GM21619 (cell line): ENCODE data around the gene PLCZ1.
"Not testable (repeated sequence)": the region's sequence is repeated elsewhere in the genome, so short reads cannot be mapped to it uniquely, and the experiment has no call there.

Experiments used
- ATAC-seq: cut with Tn5 transposase; IDR thresholded peaks from one replicate; pipeline ENCODE4 v1.9.1; 2021; ENCODE audit not compliant: unreplicated experiment

The PLCZ1 gene

GRCh38 chr12:18703911-18704310 is 33.9 kb downstream of the PLCZ1 start:
- no peak for ATAC-seq

DNA sequence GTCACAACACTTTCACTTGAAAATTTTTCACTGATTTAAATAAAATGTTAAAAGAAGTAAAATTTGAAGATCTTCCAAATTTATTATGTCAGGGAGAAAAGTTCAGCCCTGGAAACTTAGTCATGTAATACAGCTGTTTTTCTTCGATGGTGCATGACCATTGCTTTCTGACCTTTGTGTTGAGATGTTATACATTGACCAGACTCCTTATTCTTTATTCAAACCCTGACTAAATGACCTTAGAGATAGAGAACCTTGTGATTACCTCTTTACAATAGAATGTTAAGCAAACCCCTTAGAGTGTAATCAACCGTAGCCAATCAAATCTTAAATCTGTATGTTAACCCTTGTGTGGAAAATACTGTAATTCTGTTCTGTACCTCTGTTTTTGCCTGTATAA is 34.5 kb downstream of the PLCZ1 start:
- no peak for ATAC-seq

DNA sequence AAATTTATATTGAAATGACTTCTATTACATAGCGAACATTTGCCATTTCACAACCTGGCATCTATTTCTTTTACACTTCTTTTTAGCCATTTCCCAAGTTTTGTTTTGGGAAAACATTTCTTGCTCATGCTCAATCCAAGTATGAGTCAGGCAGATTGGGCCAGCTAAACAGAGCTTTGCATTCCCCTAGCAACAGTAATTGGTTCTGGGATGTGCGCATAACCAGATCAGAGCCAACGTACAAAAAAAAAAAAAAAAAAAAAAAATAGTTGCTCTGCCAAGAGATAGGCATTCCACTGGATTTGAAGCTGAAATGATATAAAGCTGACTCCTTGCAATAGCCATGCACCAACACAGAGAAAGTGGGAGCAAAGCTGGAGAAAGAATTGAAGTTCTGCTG is 37.5 kb downstream of the PLCZ1 start:
- ATAC-seq, result no peak

GRCh38 chr12:18696971-18697602 is 40.7 kb downstream of the PLCZ1 start:
- ATAC-seq, result no peak

GRCh38 chr12:18693986-18694385 is 43.8 kb downstream of the PLCZ1 start:
- not testable (repeated sequence) for ATAC-seq

GRCh38 chr12:18690653-18691052 is 47.2 kb downstream of the PLCZ1 start:
- ATAC-seq, result no peak

GRCh38 chr12:18689771-18690170 is 48.0 kb downstream of the PLCZ1 start:
- no peak for ATAC-seq

DNA sequence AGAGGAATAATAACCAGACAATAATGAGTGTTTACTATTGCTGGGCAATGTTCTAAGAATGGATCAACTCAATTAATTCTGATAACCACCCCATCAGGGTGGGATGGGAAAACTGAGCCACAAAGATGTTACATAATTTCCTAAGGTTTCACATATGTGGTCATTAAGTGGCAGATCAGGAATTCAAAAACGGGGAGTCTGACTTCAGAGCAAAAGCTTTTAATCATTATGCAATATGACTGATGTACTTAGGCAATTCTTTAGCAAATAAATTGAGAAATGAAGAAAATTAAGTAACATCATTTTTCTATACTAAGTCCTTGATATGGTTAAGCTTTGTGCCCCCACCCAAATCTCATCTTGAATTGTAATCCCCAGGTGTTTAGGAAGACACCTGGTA is 53.4 kb downstream of the PLCZ1 start:
- no peak for ATAC-seq

DNA sequence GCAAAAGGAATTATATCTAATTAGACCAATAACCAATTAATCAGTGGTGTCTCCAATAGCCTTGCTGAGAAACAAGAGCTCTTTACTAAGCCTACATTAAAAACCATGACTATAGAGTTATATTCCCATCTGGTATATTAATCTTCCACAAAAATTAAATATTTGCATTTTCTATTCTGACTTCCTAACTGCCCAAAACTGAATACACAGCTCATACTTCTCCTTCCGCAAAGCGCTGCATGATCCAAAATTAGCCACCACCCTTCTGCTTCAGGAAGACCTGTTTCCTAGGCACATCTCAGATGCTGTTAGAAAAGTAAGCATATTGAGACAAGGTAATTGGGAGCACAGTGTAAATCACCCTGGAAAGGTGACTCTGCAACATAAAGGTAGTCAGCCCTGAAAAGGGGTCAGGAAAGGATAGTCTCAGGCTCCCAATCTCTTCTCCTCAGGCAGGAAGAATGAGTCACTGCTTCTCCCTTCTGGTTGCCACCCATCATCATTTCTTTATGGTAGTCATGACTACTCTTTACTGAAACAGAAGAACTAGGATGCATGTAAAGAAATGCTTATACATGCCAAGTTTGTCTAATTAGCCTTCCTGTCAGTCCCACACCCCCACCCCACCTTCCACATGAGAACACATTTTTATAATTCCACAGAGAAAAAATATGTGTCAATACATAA is 54.3 kb downstream of the PLCZ1 start:
- no peak for ATAC-seq

GRCh38 chr12:18681818-18682217 is 56.0 kb downstream of the PLCZ1 start:
- no peak for ATAC-seq

GRCh38 chr12:18676996-18677588 is 60.7 kb downstream of the PLCZ1 start:
- ATAC-seq, result no peak

- no peak for ATAC-seq
These were observed 61.7 kb downstream of the PLCZ1 start for GRCh38 chr12:18676141-18676540.

DNA sequence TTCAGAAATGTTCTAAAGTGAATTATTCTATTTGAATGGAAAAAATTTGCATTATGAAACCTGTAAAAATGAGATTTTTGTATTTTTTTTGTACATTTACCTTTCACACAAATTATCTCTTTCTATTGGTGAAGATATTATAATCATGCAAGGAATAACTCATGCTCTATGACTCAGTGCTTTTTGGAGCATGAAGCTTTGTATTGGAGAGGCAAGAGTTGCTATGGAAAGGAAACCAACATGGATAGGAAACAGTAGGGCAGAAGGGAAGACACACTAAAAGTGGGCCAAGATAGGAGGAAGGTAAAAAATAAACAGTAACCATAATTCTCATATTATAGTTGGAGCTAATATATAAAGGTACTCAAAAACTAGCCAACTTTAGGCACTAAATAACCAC is 79.0 kb downstream of the PLCZ1 start:
- no peak for ATAC-seq

DNA sequence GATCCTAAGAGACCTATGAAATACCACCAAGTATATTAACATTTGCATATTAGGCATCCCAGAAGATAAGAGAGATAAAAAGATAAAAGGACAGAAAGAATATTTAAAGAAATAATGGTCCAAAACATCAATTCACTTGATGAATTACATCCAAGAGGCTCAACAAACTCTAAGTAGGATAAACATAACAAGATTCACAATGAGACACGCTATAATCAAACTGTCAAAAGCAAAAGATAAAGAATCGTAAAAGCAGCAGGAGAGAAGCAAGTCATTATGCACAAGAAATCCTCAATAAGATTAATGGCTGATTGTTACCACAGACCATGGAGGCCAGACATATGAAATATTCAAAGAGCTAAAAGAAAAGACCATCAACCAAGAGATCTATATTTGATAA is 79.6 kb downstream of the PLCZ1 start:
- no peak for ATAC-seq

GRCh38 chr12:18655351-18655750 is 82.5 kb downstream of the PLCZ1 start:
- ATAC-seq, result no peak

- no peak for ATAC-seq
These were observed 84.3 kb downstream of the PLCZ1 start for GRCh38 chr12:18653465-18653864.

DNA sequence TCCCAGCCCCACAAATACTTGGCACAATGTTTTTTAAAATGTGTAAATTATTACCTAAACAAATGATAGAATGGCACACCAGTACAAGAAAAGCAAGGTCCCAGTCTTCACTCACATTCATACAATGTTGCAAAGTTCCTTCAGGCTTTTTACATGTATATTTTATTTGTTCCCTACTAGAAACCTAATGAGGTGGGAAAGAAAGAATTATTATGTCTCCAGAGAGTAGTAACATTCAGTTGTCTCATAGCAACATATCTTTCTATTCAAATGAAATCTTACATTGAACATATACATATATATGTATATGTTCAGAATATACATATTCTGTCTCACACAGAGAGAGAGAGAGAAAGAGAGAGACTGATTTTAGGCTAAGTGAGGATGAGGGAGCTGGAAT is 85.2 kb downstream of the PLCZ1 start:
- no peak for ATAC-seq

GRCh38 chr12:18651525-18651924 is 86.3 kb downstream of the PLCZ1 start:
- ATAC-seq, result no peak

DNA sequence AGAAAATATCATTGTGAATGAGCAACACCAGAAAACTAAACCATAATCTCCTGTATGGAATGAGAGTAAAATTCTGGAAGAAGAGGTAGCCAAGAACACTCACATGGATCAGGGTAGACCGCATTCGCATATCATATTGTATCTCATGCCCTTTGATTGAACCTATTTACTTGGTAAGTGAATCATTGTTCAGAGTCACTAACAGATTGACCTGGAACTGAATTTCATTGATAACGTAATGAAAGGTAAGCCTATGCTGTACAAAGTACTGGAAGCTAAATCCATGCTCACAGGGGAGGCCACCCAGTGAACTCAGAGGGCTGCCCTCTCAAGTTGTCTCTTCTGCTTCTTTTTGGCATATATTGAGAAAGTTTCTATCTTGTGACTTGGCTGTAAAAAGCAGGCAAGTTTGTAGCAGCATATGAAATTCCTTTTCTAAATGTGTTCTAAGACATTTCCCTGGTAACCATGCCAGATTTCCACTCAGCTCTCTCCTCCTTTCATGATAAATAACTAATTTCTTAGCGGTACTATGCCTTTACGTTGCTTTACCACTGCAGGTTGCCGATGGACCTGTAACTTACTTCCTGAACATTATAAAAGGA is 91.4 kb downstream of the PLCZ1 start:
- ATAC-seq, result no peak

GRCh38 chr12:18644564-18644963 is 93.2 kb downstream of the PLCZ1 start:
- ATAC-seq, result no peak

DNA sequence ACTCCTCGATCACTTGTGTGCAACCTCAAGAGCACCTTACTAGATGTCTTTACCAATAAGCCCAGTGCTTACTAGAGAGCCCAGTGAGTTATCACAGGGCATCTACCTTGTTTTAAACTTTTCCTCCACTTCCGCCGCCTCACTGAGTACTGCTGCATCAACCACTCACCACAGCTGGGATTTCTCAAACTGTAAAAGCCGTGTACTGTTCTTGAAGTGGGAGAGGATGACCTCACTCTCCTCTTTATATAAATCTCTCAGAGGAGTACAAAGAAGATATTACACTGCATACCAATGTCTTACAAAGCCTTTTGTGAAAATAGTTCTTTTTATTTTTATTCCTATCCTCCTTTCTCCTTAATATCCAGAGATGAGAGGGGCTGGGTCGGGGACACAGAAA is 94.1 kb downstream of the PLCZ1 start:
- ATAC-seq, result no peak

DNA sequence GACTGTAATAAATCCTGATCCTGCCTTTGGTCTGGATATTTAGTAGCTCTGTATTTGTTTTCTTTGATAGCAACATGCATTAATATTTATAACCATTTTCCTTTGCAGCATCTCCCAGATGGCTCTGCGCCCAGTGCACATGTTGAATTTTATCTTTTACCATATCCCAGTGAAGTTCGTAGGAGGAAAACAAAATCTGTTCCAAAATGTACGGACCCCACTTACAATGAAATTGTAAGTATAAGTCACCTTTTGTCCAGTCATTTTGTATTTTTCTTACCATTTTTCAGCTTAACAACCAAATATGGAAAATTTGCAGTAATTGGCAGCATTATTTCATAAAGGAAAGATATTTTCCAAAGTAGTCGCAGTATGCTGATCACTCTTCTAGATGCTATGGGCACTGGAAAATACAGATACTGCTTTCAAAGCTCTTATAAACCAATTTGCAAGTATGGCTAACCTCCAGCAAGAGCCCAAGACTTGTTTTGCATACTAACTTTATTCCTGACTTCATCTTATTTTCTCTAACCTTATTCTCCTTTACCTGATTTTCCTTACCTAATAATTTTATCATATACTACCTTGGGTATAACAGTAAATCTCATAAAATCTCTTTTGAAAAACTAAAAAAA is 97.4 kb downstream of the PLCZ1 start:
- no peak for ATAC-seq
